Measurements from ENCODE around the gene DESI2.
"Not testable (repeated sequence)": the region's sequence is repeated elsewhere in the genome, so short reads cannot be mapped to it uniquely, and the experiment has no call there.

Gene DESI2

DNA sequence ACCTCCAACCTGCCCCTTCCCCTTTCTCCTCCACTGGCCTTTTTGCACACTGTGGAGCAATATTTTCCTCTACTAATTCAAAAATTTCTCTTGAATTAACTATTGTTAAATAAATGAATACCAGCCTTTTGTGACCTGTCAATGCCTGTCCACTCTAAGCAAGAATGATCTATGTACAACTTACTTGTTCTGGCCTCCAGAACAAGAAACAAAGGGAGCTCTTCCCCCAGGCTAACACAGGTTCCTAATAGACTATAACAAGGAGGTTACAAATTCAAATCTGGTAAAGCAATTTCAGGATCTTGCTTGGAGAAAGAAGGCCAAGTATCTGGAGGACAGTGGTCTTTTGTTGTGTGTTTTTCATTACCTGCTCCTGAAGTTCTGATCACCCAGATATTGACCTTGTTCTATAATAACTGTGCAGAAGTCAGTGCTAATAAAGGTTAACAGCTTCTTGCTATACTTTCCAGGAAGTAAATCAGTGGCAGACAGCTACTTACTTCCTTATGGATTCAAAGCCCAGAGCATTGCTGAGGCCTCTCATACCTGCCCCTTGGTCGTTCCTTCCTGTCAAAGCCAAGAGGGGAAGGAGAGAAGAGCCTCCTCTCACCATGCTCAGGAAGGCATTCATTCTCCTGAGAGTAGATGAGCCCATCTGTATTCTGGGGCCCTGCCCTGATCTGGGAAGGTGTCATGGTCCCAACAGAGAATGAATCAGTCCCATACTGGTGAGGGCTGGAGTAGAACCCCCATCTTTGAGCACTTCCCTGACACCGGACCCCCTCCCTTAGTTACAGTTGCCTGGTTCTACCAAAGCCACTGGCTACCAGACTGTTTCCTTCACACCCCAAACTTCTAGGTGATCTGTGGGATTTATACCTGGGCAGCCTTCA is 56.8 kb downstream of the DESI2 start:
- no peak for DNase-seq

DNA sequence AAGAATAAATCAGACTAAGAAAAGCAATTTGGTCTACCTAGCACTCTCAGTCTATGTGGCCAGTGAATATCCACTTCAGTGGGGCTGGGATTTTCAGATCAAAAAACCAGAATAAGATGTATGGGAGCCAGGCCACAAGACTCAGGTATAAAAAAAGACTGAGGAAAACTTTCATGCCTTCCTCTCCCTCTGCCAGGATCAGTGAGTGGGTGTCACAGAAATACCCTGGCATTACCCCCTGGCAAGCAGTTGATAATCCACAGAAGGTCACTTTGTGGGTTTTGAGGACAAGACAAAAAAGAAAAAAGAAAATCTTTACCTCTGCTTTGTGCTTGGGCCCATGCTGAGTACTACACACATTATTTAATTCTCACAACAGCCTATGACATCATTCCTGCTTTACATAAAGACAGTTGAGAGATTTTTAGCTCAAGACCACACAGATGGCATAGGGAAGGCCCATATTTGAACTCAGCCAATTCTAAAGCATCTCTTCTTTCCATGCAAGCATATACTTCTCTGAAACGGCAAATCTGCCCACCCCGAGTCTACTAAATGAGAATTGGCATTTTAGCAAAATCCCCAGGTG is 57.6 kb downstream of the DESI2 start:
- DNase-seq, result no peak

DNA sequence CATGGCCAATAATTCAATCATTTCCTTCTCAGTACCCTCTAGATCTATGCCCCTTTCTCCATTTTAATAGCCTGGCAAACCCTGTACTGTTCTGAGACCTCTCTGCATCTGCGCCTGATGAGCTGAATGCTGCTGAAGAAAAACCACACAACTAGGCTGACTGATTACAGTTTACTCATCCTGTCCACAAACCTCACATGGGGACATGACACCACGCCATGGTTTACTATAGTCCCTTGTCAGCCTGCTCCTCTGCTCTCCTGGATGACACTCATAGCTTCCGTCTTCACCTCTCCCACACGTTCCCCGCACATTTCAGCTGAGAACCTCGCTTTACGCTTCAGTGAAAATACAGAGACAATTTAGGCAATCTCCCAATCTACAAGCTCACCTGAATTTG is 59.7 kb downstream of the DESI2 start:
- DNase-seq, result peak; percentile 56

DNA sequence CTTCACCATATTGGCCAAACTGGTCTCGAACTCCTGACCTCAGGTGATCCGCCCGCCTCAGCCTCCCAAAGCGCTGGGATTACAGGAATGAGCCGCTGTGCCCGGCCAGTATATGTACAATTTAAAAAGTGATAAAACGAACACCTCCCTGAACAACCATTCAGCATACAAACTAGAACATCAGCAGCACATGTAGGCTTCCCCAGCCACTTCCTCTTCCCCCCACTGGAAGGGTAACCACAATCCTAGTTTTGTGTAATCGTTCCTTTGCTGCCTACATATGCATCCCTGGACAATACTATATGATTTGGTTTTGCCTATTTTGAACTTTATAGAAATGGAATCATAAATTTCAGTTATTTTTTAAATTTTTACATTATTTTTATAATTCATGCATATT is 60.4 kb downstream of the DESI2 start:
- DNase-seq, result no peak

DNA sequence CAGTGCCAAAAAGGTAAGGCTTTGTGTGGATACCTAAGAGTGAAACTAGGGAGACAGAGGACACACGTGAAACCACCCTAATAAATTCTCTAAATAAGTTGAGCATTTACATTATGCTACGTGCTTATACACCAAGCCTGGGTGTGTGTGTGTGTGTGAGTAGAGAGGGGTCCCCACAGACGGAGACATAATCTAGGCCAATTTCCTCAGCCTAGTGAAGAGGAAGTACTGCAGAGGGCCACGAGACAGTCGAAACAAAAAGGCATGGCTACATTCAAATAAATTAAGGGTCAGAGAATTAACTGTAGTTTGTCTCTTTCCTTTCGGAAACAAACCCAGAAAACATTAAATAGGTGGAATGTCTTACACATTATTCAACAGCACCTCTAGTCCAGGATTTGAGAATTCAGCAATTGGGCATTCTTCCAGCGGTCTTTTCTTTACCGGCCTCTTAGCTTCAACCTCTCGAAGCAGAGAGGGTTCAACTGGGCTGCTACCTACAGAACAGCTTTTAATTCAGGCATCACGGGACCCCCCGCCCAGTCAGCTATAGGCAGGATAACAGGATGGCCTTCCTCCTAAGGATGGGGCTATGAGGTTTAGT is 75.0 kb downstream of the DESI2 start:
- no peak for DNase-seq

DNA sequence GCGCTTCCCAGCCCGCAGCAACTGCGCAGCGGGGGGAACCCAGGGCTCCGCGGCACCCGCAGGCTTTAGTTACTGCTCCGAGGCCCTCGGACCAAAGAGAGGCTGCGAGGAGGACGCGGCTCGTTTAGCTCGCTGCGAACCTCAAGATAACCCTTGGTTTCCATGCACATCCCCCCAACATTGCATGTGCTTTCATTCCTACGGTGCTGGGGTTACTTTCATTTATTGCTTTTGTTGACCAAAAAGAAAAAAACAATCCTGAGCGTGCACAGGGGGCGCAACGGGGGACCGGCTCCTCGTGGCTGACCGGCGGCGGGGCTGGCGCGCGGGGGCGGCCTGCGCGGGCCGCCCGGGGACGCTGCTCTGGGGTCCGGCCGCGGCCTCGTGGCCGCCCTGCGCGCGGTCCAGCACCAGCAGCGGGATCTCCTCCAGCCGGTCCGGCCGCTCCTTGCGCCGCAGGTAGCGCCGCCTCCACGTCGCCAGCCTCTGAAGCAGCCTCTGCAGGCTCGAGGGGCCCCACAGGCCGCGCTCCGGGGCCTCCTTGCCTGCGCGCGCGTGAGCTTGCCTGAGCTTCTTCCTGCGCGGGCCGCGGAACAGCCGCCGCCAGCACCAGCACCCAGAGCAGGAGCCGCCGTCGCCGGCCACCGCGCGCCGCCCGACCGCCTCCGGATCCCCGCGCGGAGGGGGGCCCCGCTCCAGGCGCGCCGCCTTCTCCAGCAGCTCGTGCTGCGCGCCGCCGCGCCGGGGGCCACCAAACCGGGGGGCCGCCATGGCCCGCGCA is 77.4 kb downstream of the DESI2 start:
- peak; percentile 41 for DNase-seq

DNA sequence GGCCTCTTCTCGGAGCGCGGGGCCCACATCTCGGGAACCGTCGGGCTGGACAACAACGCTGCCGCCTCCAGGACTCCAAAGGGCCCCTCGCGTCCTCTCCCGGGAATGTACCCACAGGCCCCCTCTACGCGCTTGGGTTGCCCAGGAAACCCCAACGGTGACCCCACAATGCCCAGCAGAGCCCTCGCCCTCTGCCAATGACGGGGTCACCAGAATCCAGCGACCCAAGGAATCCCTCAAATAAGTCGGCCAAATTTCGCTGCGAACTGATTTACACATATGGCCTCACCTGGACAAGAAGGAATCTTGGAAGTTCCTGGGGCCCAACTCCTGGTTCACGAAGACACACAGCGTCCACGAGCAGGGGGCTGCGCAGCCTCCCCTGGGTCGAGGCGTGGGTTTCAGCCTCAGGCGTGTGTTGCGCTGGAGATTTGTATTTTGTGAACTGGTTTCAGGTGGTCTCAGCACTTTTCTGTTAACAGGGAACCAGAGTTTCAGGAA is 78.1 kb downstream of the DESI2 start:
- no peak for DNase-seq

DNA sequence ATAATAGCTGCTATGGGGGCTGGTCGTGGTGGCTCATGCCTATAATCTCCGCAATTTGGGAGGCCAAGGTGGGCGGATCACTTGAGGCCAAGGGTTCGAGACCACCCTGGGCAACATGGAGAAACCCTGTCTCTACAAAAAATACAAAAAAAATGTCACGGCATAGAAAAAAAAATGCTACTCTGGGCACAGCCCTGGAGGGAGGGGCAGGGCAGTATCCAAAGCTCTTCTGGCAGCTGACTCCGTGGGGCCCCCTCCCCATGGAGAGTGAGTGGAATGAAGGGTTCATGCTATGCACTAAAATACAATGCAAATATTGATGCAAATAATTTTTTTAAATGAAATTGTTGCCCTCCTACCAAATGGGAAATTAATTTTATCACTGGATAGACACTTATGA is 78.7 kb downstream of the DESI2 start:
- DNase-seq, result no peak

DNA sequence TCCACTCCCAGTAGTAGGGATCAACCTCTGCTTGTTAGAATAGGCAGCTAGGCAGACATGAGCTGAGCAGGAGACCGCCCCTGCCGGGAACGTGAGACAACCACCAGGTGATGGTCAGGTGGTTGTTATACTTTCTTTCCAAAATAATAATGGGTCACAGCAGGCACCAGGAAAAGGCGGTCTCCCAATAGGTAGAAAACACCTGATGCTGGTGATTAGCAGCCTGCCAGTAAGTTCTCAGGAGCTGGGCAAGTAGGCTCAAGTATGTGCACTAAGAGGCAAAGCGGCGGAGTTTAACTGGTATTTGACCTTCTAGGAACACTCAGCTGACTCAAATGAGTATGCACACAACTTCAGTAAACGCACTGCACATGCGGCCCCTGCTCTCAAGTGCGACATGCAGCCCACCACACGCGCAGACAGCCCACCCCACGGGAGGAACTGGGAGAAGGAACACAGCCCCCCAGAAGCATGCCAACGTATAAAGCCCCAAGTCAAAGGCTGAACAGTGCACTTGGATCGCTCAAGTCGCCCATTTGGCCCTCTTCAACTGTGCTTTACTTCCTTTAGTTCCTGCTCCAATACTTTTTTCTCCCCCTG is 80.0 kb downstream of the DESI2 start:
- no peak for DNase-seq

DNA sequence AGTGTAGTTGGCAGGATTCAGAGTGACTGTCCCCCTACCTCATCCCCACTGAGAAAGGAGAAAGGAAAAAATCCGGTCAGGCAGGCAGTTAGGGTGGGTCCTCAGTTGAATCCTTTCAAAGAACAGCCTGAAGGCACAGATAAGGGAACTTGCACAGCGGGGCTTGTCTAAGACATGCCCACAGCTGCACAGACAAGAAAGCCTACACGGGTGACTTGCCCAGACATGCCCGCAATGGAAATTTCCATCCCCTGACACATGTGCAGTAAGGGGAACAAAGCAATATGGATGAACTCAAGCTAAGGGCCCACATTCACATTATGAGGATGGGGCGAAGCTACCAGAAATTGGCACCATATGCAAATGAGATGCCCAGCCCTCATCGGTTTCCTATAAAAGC is 82.5 kb downstream of the DESI2 start:
- no peak for DNase-seq

DNA sequence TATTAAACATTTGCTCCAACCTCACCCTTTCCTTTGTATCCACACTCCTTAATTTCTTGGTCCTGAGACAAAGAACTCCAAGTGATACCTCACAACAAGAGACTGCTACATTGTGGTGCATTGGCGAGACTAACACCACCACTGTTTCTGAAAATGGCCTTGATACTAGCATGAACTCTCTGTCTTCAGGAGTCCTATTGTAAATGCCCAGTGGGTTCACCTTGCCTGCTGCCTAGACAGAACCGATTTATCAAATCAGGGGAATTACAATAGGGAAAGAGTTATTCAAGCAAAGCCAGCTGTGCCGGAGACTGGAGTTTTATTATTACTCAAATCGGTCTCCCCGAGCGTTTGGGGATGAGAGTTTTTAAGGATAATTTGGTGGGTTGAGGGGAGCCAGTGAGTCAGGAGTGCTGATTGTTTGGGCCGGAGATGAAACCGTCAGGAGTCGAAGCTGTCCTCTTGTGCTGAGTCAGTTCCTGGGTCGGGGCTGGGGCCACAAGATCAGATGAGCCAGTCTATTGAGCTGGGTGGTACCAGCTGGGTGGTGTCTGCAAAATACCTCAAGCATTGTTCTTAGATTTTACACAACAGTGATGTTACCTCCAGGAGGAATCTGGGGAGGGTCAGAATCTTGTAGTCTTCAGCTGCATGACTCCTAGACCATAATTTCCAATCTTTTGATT is 83.1 kb downstream of the DESI2 start:
- DNase-seq, result no peak

DNA sequence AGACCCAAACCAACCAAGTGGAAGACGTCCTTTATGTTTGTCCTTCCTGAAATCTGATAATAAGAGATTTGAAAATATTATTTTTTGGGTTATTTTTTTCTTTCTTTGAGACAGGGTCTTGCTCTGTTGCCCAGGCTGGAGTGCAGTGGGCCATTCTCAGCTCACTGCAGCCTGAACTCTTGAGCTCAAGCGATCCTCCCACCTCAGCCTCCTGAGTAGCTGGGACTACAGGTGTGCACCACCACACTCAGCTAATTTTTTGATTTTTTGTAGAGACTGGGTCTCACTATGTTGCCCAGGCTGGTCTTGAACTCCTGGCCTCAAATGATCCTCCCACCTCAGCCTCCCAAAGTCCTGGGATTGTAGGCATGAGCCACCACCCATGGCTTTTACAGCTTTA is 86.2 kb downstream of the DESI2 start:
- DNase-seq, result not testable (repeated sequence)

DNA sequence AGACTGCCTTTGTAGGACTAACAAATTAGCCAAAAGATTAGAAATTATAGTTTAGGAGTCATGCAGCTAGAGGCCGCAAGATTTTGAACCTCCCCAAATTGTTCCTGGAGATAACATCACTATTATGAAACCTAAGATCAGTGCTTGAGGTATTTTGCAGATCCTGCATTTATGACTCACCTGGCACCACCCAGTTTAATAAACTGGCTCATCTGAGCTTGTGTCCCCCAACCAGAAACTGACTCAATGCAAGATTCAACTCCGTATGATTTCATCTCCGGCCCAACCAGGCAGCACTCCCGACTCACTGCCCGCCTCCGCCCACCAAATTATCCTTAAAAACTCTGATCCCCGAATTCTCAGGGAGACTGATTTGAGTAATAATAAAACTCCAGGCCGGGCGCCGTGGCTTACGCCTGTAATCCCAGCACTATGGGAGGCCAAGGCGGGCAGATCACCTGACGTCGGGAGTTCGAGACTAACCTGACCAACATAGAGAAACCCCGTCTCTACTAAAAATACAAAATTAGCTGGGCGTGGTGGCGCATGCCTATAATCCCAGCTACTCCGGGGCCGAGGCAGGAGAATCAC is 87.2 kb downstream of the DESI2 start:
- DNase-seq, result not testable (repeated sequence)

DNA sequence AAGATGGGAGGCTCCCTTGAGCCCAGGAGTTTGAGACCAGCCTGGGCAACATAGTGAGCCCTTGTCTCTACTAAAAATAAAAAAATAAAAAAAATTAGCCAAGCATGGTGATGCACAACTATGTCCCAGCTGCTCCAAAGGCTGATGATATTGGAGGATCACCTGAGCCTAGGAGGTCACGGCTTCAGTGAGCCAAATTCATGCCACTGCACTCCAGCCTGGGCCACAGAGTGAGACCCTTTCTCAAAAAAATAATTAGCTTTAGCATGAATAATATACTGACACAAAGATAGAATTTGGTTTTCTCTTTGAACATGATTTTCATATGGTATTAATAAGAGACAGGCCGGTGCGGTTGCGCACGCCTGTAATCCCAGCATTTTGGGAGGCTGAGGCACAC is 88.8 kb downstream of the DESI2 start:
- DNase-seq, result no peak

DNA sequence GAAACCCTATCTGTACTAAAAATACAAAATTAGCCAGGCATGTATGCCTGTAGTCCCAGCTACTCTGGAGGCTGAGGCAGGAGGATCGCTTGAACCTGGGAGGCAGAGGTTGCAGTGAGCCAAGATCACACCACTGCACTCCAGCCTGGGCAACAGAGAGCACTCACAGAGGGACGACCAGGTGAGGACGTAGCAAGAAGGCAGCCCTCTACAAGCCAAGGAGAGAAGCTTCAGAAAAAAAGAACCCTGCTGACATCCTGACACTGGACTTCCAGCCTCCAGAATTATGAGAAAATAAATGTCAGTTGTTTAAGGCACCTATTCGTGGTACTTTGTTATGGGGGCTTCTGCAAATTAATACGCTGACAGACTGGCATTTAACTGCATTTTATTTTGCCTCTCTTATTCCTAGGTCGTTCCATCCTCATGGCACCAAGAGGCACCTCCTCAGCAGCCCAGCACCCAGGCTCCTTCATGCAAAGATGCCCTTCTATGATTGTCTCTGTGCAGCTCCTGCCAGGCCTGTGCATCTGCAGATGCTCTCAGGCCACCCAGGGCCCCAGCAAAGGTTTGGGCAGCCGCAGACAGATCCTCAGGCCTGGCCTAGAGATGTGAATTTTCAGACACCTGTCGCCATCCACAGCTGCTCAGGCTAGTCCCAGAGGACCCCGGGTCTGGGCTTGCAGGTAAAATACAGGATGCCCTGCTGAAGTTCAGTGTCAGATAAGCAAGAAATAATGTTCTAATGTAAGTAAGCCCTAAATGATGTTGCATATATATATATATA is 96.5 kb downstream of the DESI2 start:
- DNase-seq, result no peak

DNA sequence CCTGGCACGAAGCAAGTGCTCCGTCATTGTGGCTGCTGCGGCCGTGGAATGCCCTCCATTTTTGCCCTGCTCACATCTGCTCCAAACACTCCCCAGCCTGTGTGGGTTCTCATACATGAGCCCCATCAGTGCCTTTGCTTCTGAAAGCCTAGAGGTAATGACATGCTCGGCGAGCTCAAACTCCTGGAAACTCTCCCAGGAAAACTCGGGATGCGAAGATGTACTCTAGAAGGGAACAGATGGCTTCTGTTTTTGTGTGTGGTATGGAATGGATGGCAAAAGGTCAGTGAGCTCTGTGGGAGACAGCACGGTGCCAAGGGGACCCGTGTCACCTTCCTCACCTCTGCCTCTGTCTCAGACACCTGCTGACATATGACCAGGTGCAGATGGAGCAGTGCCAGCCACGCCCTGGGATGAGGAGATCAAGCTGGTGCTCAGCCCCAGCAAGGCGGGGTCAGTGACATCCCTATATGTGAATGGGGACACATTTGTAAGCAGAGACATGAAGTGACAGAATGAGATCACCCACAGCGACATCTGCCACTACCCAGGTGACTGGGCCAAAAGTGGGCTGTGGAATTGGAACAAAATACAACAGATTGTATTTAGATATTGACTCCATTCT is 98.5 kb downstream of the DESI2 start:
- no peak for DNase-seq

DNA sequence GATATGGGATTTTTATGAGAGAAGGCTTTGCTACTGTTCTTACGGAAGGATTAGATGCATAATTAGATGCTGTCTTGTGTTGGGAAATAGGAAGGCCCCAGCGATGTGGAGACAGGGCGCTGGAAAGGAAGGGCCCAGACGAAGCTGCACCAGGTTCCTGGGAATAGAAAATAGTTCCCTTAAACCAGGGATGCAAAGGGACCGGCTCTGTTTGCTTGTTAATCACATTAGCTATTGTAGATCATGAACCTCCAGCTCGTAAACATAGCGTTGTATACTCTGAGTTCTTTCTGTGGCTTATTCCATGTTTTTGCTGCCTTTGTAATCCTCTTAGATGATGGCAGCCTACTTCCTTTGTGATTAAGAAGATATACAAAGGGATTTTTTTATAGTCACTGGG is 102.7 kb downstream of the DESI2 start:
- no peak for DNase-seq

DNA sequence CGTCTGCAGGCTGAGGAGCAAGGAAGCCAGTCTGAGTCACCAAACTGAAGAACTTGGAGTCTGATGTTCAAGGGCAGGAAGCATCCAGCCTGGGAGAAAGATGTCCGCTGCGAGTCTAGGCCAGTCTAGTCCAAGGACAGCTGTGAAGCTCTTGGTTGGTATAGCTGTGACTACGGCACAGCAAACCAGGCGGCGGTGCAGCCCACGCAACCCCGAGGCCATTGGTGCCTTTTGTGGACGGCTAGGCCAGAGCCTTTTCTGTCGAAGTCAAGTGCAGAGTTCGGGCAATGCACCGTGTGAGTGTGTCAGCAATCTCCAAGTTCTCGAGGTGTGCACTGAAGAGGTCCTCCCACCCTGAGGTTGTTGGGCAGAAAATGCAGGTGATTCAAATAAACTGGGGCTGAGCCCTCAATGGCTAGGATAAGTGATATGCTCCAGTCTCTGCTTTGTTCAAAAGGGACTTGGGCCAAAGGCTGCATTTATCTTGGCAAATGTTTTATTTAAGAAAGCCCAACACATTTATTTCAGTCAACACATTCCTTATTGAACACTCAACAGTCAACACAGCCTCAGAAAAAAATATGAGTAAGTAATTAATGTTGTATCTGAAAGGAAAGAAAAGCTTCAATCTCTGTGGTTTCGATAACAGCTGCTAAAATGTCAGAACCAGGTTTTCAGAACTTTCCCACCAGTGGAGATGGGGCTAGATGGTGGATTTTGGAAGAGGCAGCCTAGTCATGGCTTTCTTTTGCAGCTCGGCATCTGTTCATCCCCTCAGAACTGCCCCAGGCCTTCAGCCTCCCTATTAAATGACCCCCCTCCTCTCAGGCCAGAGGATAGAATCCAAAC is 104.4 kb downstream of the DESI2 start:
- DNase-seq, result no peak

All from activated CD4-positive, alpha-beta T cell treated with anti-CD3 and anti-CD28 coated beads, Interleukin-2, Interleukin-6, amounts not matched to agents 100 ng/mL and 50 ng/mL, durations not matched to agents 16 hours and 8 hours (primary cell).